NCI-H82 treated with DMSO at 0.1 percent for 48 hours (cell line): ENCODE measurements around the gene FOXA3.

Experiments used
- DNase-seq: peaks from one replicate; lab custom pipeline; 2025; ENCODE audit not compliant: unreplicated experiment; lab: John Stamatoyannopoulos, UW

The FOXA3 gene

DNA sequence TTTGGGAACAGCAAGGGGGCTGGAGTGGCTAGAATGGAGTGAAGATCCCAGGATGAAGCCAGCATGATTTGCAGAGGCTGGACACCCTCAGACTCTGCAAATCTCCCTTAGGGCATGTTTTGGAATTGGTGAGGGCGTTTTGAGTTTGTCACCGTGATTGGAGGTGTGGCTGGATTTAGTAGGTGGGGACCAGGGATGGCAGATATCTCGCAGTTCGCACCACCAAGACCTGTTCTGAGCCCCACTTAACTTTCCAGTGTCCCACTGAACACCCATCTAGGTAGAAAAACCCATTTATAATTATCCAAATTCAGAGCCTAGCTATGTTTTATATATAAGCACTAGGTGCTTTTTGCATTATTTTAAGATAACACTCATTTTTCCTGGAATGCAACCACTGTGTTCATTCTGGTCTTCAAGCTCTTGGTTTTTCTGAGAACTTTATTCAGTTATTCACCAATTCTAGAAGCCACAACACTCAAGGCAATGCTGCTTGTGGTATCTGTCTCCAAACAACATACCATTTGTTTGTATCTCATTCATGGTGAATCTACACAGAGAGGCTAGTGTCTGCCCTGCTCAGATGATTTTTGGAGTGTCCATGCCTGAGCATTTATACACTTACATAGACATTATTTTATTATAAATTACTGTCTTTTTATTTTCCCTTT, 53.4 kb downstream of the FOXA3 start:
- no peak for DNase-seq

DNA sequence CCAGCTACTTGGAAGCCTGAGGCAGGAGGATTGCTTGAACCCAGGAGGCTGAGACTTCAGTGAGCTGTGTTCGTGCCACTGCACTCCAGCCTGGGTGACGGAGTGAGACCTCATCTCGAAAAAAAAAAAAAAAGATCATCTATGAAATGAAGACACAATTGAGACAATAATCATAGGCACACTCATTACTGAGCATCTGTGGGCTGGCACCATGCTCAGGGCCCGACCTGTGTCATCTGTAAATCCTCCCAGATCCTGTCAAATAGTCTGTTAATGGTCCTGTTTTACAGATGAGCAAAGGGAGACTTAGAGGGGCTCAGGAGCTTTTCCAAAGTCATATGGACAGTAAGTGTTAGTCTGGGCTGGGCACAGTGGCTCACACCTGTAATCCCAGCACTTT, 54.6 kb downstream of the FOXA3 start:
- DNase-seq: no peak

DNA sequence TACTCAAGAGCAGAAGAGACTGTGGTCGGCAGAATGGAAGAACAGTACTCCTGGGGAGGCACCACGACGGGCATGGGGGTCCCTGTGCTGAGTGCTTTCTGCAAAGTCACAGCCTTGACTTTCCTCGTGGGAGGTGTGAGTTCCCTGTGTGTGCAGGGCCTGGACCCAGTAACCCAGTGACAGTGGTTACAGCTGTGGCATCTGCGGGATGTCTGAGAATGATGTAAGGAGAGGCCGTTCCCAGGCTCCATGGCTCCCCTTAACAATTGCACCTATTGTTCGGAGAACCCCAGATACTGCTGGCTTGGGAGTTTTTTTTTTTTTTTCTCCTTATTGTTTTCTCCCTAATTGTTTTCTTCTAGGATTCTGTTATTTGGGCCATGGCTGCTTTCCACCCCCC, 55.6 kb downstream of the FOXA3 start:
- DNase-seq: no peak

DNA sequence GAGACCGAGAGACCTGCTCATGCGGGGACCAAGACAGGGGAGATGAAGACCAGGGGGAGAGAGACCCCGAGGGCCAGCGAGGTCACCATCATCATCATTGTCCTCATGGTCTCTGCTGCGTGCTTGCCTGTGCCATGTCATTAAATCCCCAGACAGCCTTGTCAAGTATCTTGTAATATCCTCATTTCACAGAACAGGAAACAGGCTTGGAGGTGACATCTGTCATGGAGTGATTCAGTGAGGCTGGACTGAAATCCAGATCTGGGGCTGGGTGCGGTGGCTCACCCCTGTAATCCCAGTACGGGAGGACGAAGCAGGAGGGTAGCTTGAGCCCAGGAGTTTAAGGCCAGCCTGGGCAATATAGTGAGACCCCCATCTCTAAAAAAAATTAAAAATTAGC, 56.3 kb downstream of the FOXA3 start:
- DNase-seq: no peak

DNA sequence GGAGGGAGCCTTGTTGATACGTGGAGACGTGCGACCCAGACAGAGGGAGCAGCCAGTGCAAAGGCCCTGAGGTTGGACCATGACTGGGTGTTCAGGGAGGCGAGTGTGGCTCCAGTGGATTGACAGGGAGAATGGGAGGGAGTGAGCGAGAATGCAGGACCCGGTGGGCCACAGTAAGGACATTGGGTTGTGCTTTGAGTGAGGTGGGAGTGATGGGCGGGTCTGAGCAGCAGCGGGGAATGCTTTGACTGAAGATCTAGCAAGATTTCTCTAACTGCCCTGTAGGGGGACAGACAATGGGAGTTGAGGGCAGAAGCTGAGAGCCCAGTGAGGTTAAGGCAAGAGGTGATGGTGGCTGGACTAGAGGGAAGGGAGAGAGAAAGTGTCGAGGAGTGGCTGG, 58.2 kb downstream of the FOXA3 start:
- no peak for DNase-seq
